Activated CD4-positive, CD25-positive, alpha-beta regulatory T cell treated with anti-CD3 and anti-CD28 coated beads, Interleukin-2, amount 50 U/mL, for 16 hours (primary cell): Measurements from ENCODE around the gene KLHL17.

Source experiments
- DNase-seq: peaks from one replicate; pipeline ENCODE4 v3.0.0-alpha.2; 2020; ENCODE audit warnings: low read depth, low spot score

Gene KLHL17

DNA sequence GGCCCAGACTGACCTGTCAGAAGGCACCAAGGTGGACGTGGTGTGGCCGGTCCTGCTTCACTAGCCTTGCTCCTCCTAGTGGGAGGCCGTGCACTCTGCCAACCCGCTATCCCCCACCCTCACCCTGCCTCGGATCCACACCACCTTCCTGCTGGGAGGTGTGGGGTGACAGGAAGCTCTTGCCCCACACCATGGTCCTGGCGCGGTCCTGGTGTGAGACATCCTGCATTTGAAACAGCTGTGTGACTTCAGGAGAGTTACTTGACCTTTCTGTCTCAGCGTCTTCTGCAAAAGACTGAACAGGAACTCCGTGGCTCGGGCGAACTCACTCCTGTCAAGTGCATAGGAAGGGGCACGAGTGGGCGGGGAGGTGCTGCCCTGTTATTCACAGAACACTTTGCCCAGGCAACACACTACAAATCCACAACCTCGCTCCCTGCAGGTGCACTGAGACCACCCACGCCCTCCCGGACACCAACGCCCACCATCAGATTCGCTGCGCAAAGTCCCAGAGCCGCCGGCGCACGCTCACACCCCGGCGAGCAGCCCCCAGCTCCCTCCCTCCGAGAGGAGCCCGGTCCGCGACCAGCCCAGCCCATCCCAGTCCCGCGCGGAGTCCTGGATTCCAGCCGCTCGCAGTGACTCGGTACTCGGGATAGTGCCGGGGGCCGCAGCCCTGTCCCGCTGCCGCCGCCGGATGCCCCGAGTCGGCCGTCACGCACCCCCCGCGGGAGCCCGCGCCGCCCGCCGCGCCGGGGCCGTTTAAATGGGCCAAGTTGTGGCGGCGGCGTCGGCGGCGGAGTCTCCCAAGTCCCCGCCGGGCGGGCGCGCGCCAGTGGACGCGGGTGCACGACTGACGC, 37.0 kb upstream of the KLHL17 start, which contains the start of gene SAMD11:
Gene SAMD11, plus strand, starts transcription at position 793 of the 860 bp plus-strand sequence. CDS start 509 bp downstream, outside the sequence.
- DNase-seq = no peak

DNA sequence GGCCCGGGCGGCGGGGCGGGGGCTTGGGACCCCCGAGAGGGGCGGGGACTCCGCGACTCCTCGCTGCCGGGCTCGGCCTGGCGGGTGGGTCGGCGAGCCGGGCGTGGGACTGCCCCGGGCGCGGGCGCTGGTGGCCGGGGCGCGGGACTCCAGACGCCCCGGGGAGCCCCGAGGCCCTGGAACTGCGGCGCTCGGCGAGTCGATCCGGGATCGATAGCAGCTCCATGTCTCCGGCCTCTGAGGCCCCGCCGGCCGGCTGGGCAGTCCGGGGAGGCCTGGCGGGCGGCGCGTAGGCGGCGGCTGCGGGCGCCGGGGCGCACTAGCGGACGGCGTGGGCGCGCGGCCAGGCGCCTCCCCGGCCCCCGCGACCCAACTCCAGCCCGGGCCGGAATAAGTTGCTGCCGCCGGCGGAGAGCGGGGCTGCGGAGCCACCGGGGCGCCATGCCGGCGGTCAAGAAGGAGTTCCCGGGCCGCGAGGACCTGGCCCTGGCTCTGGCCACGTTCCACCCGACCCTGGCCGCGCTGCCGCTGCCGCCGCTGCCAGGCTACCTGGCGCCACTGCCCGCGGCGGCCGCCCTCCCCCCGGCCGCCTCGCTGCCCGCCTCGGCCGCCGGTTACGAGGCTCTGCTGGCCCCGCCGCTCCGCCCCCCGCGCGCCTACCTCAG, 36.3 kb upstream of the KLHL17 start:
- DNase-seq = no peak

DNA sequence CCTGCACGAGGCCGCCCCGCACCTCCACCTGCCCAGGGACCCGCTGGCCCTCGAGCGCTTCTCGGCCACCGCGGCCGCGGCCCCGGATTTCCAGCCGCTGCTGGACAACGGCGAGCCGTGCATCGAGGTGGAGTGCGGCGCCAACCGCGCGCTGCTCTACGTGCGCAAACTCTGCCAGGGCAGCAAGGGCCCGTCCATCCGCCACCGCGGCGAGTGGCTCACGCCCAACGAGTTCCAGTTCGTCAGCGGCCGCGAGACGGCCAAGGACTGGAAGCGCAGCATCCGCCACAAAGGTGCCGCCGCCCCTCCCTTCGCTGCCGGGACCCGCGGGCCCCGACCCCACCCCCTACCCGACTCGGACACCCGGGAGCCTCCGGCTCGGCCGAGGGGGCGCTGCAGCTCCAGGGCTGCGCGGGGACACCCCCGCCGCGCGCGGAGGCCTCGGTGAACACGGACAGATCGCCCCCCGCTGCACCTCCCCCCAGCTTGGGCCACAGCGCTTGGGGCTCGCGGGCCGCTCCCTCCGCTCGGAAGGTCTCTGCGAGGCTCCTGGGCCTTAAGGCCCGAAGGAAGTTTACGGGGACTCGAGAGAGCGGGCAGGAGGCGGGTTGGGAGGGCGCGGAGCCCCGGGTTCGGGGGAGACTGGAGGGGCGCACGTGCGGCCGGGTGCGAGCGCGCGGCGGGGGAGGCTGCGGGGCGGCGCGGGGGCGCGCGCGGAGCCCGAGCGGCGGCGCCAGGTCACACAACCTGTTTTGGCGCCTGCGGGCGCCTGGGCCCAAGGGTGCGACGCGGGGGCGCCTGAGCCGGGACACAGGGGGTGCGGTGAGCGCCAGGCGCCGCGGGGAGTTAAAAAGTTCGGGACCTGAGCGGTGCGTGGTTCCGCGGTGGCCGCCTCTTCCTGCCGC, 35.5 kb upstream of the KLHL17 start:
- no peak for DNase-seq

DNA sequence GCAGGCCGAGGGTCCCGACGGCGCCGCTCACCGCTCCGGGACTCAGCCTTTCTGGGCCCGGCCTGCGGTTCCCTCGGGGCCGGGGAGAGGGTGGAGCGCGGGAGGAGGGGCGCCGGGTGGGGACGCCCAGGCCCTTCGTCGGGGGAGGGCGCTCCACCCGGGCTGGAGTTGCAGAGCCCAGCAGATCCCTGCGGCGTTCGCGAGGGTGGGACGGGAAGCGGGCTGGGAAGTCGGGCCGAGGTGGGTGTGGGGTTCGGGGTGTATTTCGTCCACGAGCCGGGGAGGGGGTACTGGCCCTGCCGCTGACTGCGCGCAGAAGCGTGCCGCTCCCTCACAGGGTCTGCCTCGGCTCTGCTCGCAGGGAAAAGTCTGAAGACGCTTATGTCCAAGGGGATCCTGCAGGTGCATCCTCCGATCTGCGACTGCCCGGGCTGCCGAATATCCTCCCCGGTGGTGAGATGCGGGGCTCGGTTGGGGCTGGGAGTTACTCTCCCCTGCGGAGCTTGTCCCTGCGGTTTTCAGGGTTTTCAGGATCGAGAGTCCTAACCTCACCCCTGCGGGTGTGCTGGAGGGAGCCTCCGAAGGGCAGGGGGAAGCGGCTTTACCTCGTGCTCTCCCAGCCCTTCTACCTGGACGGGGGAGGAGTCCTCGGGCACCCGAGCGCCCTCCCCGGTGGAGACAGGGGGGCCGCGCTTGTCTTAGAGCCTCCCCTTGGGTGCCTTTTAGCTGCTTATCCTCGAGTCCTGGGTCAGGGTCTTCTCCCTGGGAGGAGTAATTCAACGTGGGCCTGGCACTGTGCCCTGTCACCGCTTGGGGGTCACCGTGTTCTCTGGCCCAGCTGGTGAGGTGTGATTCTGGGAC, 34.6 kb upstream of the KLHL17 start:
- DNase-seq = no peak

DNA sequence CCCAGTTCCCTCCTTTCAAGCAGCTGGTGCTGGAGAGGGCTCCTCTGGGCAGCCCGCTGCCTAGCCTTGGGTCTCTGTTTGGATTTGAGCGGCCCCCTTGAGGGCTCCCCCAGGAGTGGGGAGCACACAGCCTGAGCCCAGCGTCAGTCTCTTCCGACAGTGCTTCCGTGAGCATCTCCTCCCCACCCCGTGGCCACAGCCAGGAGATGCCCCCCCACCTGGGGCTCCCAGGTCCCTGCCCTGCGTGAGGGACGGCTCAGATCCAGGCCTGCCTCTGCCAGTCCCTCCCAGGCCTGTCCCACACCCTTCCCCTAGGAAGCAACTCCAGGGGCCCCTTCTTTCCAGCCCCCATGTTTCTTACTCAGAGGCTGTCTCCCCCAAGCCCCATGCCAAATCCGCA, 33.1 kb upstream of the KLHL17 start:
- DNase-seq = no peak

DNA sequence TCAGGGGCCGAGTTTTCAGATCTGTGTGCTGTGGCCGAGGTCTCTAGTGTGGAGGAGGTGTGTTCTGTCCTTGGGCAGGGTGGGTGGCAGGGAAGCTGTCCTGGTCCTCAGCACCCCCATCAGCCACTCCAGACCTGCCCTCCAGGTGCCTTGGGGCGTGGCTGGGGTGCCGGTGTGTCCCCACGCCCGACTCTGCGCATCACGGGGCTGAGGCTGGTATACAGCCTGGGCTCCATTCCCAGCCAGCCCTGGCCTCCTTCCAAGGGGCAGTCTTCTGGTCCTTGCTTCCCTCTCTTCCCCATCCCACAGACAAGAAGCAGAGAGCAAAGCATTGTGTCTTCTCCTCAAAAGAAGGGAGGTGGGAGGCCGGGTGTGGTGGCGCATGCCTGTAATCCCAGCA, 32.6 kb upstream of the KLHL17 start:
- no peak for DNase-seq

GRCh38 chr1:928825-929661, 31.3 kb upstream of the KLHL17 start:
- DNase-seq = no peak

DNA sequence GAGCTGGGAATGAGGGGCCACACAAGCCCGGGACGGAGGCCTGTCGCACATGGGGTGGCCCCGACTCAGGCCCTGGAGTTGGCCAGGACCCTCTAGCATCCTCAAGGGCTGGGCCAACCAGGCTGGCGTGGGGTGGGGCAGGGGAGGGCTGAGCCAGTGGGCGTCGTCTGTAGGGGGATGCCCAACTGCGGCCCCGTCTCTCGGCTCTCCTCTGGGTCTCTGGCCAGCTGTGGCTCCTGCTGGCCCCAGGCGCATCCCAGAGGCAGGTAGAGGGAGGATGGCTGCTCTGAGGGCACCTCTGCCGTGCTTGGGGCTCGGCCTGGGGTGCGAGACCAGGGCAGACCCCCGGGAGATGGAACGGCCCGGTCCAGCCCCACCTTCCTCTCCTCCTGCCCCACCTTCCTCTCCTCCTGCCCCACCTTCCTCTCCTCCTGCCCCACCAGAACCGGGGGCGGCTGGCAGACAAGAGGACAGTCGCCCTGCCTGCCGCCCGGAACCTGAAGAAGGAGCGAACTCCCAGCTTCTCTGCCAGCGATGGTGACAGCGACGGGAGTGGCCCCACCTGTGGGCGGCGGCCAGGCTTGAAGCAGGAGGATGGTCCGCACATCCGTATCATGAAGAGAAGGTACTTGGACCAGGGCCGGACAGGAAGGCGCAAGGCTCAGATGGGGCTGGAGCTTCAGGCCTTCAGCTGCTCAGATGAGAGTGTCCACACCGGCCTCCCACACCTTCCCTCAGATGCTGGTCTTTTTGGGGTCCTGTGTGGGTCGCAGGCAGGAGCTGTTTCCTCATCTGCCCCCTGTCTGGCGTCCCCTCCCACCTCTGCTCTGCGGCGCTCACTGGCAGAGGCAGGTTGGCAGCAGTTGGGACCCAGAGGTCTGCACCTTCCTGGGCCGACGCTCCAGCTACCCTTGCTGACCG, 30.4 kb upstream of the KLHL17 start:
- DNase-seq = no peak

DNA sequence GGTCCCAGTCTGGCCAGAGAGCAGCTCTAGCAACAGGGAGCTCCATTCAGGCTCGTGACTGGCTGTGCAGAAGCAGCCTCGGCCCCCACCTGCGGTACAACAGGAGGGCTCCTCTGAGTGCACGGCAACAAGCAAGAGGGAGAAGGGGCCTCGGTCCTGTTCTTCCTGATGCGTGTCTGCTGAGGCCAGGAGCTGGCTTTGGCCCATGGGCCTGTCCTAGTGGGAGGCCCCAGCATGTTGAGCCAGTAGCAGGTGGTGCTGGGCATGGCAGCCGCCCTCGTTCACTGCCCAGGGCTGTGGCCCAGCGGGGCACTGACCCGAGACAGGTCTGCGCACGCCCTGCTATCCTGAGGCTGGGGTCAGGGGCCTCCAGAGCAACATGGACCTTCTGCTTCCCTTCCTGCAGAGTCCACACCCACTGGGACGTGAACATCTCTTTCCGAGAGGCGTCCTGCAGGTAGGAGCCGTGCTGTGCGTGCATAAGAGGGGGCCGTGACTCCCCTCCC, 29.7 kb upstream of the KLHL17 start:
- no peak for DNase-seq

DNA sequence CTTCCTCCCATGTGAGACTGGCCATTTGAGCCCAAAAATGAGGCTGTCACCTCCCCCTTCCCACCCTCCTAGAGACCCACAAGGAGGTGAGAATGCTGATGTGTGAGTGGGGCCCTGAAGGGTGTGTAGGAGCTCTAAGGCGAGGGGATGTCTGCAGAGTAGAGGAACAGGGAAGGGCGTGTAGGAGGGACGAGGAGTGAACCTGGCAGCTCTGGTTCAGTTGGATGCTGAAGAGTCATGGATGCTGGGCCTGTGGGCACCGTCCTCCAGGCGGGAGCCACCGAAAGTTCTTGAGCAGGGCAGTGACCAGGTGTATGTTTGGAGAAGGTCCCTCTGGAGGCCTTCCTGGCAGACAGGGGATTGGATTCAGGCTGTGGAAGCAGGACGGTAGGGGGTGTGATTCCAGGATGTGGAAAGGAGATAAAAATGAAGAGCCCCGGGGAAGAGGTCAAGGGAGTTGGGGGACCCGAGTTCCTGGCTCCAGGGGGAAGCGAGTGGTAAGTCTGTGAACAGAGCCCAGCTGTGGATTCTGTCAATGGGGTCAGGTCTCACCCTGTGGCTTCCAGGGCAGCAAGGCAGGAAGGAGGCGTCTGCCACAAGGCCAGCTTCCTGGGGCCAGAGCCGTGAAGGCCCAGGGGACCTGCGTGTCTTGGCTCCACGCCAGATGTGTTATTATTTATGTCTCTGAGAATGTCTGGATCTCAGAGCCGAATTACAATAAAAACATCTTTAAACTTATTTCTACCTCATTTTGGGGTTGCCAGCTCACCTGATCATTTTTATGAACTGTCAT, 28.8 kb upstream of the KLHL17 start:
- no peak for DNase-seq

- no peak for DNase-seq
Measured at GRCh38 chr1:932173-932510, 28.2 kb upstream of the KLHL17 start.

DNA sequence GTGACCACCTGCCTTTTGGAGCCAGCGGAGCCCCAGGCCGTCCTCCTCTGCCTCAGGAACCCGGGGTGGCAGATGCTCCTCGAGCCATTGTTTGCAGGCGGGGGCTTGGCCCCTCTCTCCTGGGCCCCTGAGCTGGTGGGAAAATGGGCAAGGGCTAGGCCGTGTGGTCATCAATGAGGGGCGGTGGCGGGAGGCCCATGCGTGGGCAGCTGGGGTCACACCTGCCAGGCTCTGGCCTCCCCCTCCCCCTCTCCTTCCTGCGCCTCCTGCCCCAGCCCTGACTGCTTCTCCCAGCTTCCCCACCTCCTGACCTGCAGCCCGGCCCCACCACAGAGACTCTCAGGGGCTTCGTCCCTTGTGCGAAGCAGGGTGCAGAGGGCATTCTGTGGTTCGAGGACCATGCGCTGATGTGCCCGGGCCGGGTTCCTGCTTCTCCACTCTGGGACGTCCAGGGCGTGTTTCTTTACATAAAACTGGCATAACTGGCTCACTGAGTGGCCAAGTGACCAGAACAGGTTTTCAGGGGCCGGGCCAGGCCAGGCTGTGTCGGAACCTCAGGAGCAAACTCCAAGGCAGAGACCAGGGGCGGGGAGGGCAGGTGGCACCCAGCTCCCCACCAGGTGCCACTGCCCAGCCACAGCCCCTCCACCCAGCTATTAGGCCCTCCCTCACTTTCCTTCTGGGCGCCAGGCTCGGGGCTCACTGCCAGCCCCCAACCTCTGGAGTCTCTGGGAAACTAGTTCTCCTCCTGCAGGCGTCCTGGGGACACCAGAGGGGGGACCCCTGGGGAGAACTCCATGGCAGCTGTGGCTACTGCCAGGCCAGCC, 27.4 kb upstream of the KLHL17 start:
- DNase-seq = no peak

DNA sequence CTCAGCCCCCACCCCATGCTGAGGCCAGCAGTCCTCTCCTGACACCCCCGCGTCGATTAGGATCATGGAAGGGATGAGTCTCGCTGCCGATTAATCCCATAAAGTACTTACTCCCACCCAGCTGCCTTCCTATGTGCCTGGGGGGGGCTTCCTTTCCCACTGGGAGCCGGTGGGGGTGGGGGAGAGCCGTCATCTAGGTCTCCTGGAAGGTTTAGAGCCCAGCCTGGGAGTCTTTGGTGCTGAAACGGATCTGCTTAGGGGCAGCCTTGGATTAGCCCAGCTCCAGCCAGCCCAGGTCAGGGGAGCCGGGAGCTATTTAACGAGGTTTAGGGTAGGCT, 26.8 kb upstream of the KLHL17 start:
- no peak for DNase-seq

DNA sequence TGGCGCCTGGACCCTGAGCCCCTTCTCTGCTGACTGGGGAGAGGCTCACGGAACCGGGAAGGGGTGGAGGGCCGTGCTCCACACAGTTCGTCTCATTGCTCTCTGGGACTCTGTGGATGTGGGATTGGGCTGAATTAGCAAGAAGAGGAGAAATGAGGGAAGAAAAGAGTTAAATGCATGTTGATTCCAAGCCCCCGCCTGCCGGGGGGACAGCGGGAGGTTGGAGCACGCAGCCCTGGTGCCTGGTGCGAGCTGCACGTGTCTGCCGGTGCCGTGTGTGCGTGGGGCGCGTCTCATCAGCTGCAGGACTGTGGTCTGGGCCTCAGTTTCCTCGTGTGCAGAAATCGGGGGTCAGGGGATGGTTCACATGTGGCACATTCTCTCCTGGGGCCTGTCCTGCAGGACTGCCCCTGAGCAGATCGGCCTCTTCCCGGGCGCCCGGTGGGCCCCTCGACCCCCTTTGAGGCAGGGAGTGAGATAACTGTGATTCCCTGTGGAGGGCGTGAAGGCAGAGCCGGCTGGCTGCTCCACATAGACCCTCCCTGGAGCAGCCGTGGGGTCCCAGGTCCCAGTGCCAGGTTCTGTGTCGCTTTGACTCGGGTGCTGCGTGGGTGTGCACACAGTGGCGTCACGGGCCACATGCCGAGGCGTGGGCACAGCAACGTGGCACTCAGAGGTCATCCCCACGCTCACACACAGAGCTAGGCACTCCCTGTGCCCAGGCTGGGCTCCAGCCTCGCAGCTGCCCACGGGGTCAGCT, 25.2 kb upstream of the KLHL17 start:
- no peak for DNase-seq

DNA sequence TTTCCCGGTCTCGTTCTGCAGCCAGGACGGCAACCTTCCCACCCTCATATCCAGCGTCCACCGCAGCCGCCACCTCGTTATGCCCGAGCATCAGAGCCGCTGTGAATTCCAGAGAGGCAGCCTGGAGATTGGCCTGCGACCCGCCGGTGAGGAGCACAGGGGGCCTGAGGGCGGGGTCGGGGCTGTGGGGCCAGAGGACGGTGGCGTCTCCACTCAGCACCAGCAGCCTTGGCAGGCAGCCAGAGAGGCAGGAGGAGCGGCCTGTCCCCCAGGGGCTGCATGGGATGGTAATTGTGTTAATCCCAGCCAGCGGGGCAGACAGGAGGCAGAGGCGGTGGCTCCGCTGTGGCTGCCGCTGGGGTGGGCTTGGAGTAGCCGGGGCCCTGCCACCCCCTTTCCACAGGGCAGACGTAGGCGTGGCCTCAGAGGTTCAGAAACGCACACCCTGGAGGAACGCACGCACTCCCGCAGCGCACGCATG, 24.6 kb upstream of the KLHL17 start:
- DNase-seq = no peak
